ENCODE measurements around the gene RASGRP1. TPM values are rescaled to one million over a fixed set of nuclear protein-coding genes. Genes with fewer than 3 reads are reported as not detected.

Gene RASGRP1
- total RNA-seq, 1 experiment from 2014 or later = 0.85 TPM

DNA sequence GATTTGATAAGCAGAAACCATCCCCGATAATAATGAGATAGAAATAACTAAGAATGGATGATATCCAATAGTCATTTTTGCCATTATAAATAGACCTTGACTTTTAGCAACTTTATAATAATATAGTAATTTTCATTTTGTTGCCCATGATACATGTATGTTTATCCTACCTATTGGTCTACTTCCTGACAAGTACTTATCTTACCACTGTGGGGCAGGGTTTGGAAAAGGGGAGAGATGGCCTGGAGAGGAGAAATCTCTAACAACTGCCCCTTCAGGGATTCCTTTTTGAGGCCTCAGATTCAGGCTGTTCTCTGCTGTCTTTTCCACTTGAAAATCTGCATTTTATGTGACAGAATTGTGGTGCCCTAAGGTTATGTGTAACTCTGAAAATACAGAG lies 68.5 kb downstream of the RASGRP1 start:
- Histone ChIP-seq H4K8ac (replicated peaks; ENCODE audit: insufficient read length, low read depth, low read length) (no peak overlapping the region), H3K23me2 (ENCODE audit: insufficient read length, low read depth, low read length, poor library complexity, severe bottlenecking) (no peaks in the 10 kb centered on the region), H3K23ac (ENCODE audit: insufficient read length, low read depth, low read length) (no peak overlapping the region), H4K91ac (ENCODE audit: insufficient read length, low read depth, low read length) (no peak overlapping the region), H3K4me1 (ENCODE audit: insufficient read depth, low read length) (no peaks in the 10 kb centered on the region), H3K27me3 (ENCODE audit: insufficient read depth, low read length) (no peaks in the 10 kb centered on the region), H3K4ac (ENCODE audit: low read depth, low read length) (no peak overlapping the region), H3K9me3 (ENCODE audit: control insufficient read depth, low read depth, low read length) (no peaks in the 10 kb centered on the region), H2BK12ac (ENCODE audit: insufficient read length, low read depth, low read length) (no peak overlapping the region), H3K27ac (ENCODE audit: insufficient read length, low read depth, low read length) (no peak overlapping the region), H2BK20ac (ENCODE audit: low read depth, low read length, poor library complexity, severe bottlenecking) (no peak overlapping the region), H2BK15ac (ENCODE audit: low read depth, low read length) (no peak overlapping the region), H3K9ac (ENCODE audit: extremely low read depth, insufficient read length, low read length) (no peak overlapping the region), H3K56ac (ENCODE audit: insufficient read length, low read depth, low read length) (no peak overlapping the region), H3K14ac (ENCODE audit: insufficient read depth, low read length) (no peak overlapping the region), H4K20me1 (ENCODE audit: control insufficient read depth, insufficient read depth, insufficient read length) (no peaks in the 10 kb centered on the region), H2AFZ (ENCODE audit: low read length) (no peak overlapping the region), H2BK5ac (ENCODE audit: insufficient read length, low read length) (no peak overlapping the region), H3K79me1 (ENCODE audit: insufficient read depth, low read depth, low read length, poor library complexity, severe bottlenecking) (no peaks in the 10 kb centered on the region), H3T11ph (ENCODE audit: low read length) (no peak overlapping the region), H2BK120ac (ENCODE audit: low read depth, low read length, poor library complexity, severe bottlenecking) (no peak overlapping the region), H2AK5ac (ENCODE audit: insufficient read length, low read length) (no peak overlapping the region), H3K4me2 (ENCODE audit: insufficient read depth, insufficient read length, low read length) (no peak overlapping the region), H3K79me2 (ENCODE audit: insufficient read depth, low read length) (no peaks in the 10 kb centered on the region), H4K5ac (ENCODE audit: insufficient read length, low read depth, low read length) (no peak overlapping the region), H3K18ac (ENCODE audit: insufficient read length, low read depth, low read length) (no peak overlapping the region)
- Mint-ChIP-seq H3K4me3 (no peak overlapping the region), H3K36me3 (ENCODE audit: insufficient read depth in 1 of 3, low read depth in 3 of 3) (peaks cover 3 to 8% (median 5%) of the 10 kb centered on the region in 3 experiments; a peak in 3 of 7 replicates), H3K4me1 (no peaks in the 10 kb centered on the region), H3K9me3 (no peaks in the 10 kb centered on the region), H3K27me3 (ENCODE audit: low read depth) (no peaks in the 10 kb centered on the region), H3K27ac (no peak overlapping the region)
- TF ChIP-seq, protein P1, sequence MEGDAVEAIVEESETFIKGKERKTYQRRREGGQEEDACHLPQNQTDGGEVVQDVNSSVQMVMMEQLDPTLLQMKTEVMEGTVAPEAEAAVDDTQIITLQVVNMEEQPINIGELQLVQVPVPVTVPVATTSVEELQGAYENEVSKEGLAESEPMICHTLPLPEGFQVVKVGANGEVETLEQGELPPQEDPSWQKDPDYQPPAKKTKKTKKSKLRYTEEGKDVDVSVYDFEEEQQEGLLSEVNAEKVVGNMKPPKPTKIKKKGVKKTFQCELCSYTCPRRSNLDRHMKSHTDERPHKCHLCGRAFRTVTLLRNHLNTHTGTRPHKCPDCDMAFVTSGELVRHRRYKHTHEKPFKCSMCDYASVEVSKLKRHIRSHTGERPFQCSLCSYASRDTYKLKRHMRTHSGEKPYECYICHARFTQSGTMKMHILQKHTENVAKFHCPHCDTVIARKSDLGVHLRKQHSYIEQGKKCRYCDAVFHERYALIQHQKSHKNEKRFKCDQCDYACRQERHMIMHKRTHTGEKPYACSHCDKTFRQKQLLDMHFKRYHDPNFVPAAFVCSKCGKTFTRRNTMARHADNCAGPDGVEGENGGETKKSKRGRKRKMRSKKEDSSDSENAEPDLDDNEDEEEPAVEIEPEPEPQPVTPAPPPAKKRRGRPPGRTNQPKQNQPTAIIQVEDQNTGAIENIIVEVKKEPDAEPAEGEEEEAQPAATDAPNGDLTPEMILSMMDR (conservative IDR thresholded peaks at IDR 0.05) = peak; percentile 36; the same call in 2 of the 3 replicates
- no CpG with 5 or more reads among the region's 1 CpG for WGBS (ENCODE audit: extremely low coverage, insufficient read length, low lambda C conversion rate)
- DNase-seq = no peak
